Trophoblast cell (in vitro differentiated cells and primary cell): ENCODE results near the gene C15orf39.

Source experiments
- DNase-seq, 2 donors: peaks; one replicate each; pipeline ENCODE4 v3.0.0-alpha.2; 2016
- H2AFZ ChIP-seq: 2 replicates; pipeline ENCODE4 v1.6.1; 2013; ENCODE audit warnings: low read length, moderate library complexity, mild to moderate bottlenecking; ENCODE audit not compliant: insufficient read depth, poor library complexity
- H2AK5ac ChIP-seq: 2 replicates; pipeline ENCODE4 v1.6.1; 2013; ENCODE audit warnings: mild to moderate bottlenecking, low read length
- H2BK120ac ChIP-seq: 2 replicates; pipeline ENCODE4 v1.6.1; 2013; ENCODE audit warnings: low read length, mild to moderate bottlenecking, moderate library complexity; ENCODE audit not compliant: insufficient read depth, poor library complexity
- H2BK12ac ChIP-seq: 2 replicates; pipeline ENCODE4 v1.6.1; 2013; ENCODE audit warnings: mild to moderate bottlenecking, low read length, moderate library complexity
- H2BK5ac ChIP-seq: 2 replicates; pipeline ENCODE4 v1.6.1; 2013; ENCODE audit warnings: low read length, low read depth, moderate library complexity, mild to moderate bottlenecking; ENCODE audit not compliant: poor library complexity
- H3K14ac ChIP-seq: 2 replicates; pipeline ENCODE4 v1.6.1; 2013; ENCODE audit warnings: mild to moderate bottlenecking, low read length
- H3K18ac ChIP-seq: 2 replicates; pipeline ENCODE4 v1.6.1; 2013; ENCODE audit warnings: mild to moderate bottlenecking, low read length
- H3K23ac ChIP-seq: 2 replicates; pipeline ENCODE4 v1.6.1; 2013; ENCODE audit warnings: low read length
- H3K27ac ChIP-seq: 2 replicates; pipeline ENCODE4 v1.5.1; 2013; ENCODE audit warnings: low read depth, mild to moderate bottlenecking, inconsistent platforms, low read length, moderate library complexity
- H3K27me3 ChIP-seq: 2 replicates; pipeline ENCODE4 v1.6.1; 2013; ENCODE audit warnings: inconsistent platforms, mild to moderate bottlenecking, low read length, moderate library complexity; ENCODE audit not compliant: insufficient read depth
- H3K36me3 ChIP-seq, 2 experiments: 1 replicate in 1 of 2; 2 replicates in 1 of 2; pipeline ENCODE4 v1.6.1; 2013; ENCODE audit warnings: low read length in 2 of 2, mild to moderate bottlenecking in 2 of 2, moderate library complexity in 1 of 2; ENCODE audit not compliant: insufficient read depth in 2 of 2, control insufficient read depth in 1 of 2
- H3K4ac ChIP-seq: 2 replicates; pipeline ENCODE4 v1.6.1; 2013; ENCODE audit warnings: low read depth, mild to moderate bottlenecking, low read length, moderate library complexity
- H3K4me1 ChIP-seq, 2 experiments: 1 replicate in 1 of 2; 2 replicates in 1 of 2; pipeline ENCODE4 v1.6.1; 2013; ENCODE audit warnings: low read length in 2 of 2, mild to moderate bottlenecking in 2 of 2, moderate library complexity in 1 of 2; ENCODE audit not compliant: insufficient read depth in 2 of 2, control insufficient read depth in 1 of 2
- H3K4me2 ChIP-seq: 2 replicates; pipeline ENCODE4 v1.6.1; 2013; ENCODE audit warnings: inconsistent platforms, mild to moderate bottlenecking, low read length, moderate library complexity
- H3K4me3 ChIP-seq: 2 replicates; pipeline ENCODE4 v1.5.1; 2013; ENCODE audit warnings: mild to moderate bottlenecking, low read depth, low read length, inconsistent platforms
- H3K79me1 ChIP-seq: one replicate; pipeline ENCODE4 v1.6.1; 2013; ENCODE audit warnings: low read length
- H3K79me2 ChIP-seq: 2 replicates; pipeline ENCODE4 v1.6.1; 2013; ENCODE audit warnings: low read length, mild to moderate bottlenecking; ENCODE audit not compliant: control insufficient read depth, insufficient read depth, poor library complexity
- H3K9ac ChIP-seq: 2 replicates; pipeline ENCODE4 v1.6.1; 2013; ENCODE audit warnings: mild to moderate bottlenecking, low read length
- H3K9me3 ChIP-seq: 2 replicates; pipeline ENCODE4 v1.6.1; 2013; ENCODE audit warnings: low read depth, mild to moderate bottlenecking, control low read depth, inconsistent platforms, low read length; ENCODE audit not compliant: insufficient read depth
- H4K12ac ChIP-seq: 2 replicates; pipeline ENCODE4 v1.6.1; 2013; ENCODE audit warnings: low read depth, mild to moderate bottlenecking, low read length, moderate library complexity
- H4K8ac ChIP-seq: 2 replicates; pipeline ENCODE4 v1.6.1; 2013; ENCODE audit warnings: low read depth, mild to moderate bottlenecking, low read length, moderate library complexity
- H4K91ac ChIP-seq: one replicate; pipeline ENCODE4 v1.6.1; 2013; ENCODE audit warnings: low read depth, mild to moderate bottlenecking, low read length, moderate library complexity
- WGBS: extraction: QIAGEN DNeasy Blood & Tissue Kit; methylation state at CpG from one replicate; pipeline ENCODE4 v1.1.7; 2013; ENCODE audit warnings: missing lambda C conversion rate; ENCODE audit not compliant: insufficient read length, insufficient coverage; ENCODE audit errors: extremely low coverage; 5-methylcytosine and 5-hydroxymethylcytosine counted together

C15orf39 gene

DNA sequence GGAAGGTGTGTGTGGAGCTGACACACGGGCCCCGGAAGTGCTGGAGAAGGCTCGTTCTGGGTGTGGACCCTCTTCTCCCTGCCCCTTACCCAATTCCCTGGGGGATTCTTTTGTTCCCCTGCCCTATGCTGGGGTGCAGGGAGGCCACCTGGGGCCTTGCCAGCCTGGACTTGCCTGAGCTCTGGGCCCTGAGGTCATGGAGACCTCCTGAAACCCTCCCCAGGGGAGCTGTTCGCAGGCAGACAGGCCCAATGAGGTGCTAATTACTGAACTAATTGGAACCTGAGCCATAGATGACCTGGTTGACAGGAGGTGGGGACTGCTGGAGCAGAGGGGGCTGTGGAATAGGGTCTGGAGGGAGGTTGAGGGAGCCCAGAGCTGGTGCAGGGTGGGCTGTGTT is 9.4 kb upstream of the C15orf39 start:
- H2BK5ac ChIP-seq = no peak overlapping the region
- H3K79me2 ChIP-seq = no peaks in the 10 kb centered on the region
- no peak overlapping the region for H4K8ac ChIP-seq
- H3K9me3 ChIP-seq = peaks cover 16% of the 10 kb centered on the region
- H2AFZ ChIP-seq = no peak overlapping the region
- no CpG with 5 or more reads among the region's 4 CpGs for whole genome bisulfite sequencing
- H3K4ac ChIP-seq = no peak overlapping the region
- no peak overlapping the region for H4K91ac ChIP-seq
- H3K27me3 ChIP-seq = no peaks in the 10 kb centered on the region
- H3K4me1 ChIP-seq = no peaks in the 10 kb centered on the region
- H3K36me3 ChIP-seq = no peaks in the 10 kb centered on the region
- no peak overlapping the region for H2BK12ac ChIP-seq
- H3K27ac ChIP-seq = no peak overlapping the region
- no peak overlapping the region for H2AK5ac ChIP-seq
- no peak overlapping the region for H3K23ac ChIP-seq
- H2BK120ac ChIP-seq = no peak overlapping the region
- no peaks in the 10 kb centered on the region for H3K79me1 ChIP-seq
- no peak overlapping the region for H3K18ac ChIP-seq
- no peak overlapping the region for H3K14ac ChIP-seq
- no peak overlapping the region for H3K9ac ChIP-seq
- no peak overlapping the region for H3K4me2 ChIP-seq
- H3K4me3 ChIP-seq = no peak overlapping the region
- H4K12ac ChIP-seq = no peak overlapping the region
- no peak for DNase-seq

DNA sequence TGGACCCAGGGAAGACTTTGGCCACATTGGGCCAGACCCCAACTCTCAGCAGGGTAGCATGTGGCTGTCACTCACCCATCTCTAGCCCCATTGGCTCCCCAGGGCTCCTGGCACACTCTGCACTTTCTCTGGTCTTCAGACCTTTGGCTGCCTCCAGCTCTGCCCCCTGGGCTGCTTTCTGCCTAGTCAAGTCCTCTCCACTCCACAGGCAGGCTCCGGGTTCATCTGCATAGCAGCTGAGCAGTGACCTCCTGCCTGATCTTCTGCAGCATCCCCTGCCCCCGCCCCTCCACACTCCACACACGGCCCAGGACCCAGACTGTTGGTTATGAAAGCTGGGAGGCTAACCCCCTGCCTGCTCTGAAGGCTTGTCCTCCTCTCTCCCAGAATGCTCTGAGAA is 8.4 kb upstream of the C15orf39 start:
- WGBS = no CpG with 5 or more reads among the region's 3 CpGs
- no peak overlapping the region for H3K9ac ChIP-seq
- H4K12ac ChIP-seq = no peak overlapping the region
- H3K23ac ChIP-seq = no peak overlapping the region
- no peak overlapping the region for H4K8ac ChIP-seq
- no peak overlapping the region for H3K27ac ChIP-seq
- peaks cover 15% of the 10 kb centered on the region for H3K9me3 ChIP-seq
- no peak overlapping the region for H2BK5ac ChIP-seq
- H3K4me1 ChIP-seq = no peaks in the 10 kb centered on the region
- H3K79me1 ChIP-seq = no peaks in the 10 kb centered on the region
- H2BK12ac ChIP-seq = no peak overlapping the region
- no peaks in the 10 kb centered on the region for H3K27me3 ChIP-seq
- H4K91ac ChIP-seq = no peak overlapping the region
- no peak overlapping the region for H2AFZ ChIP-seq
- H3K4ac ChIP-seq = no peak overlapping the region
- no peak overlapping the region for H3K18ac ChIP-seq
- no peak overlapping the region for H3K14ac ChIP-seq
- no peak overlapping the region for H2AK5ac ChIP-seq
- no peak overlapping the region for H3K4me3 ChIP-seq
- no peaks in the 10 kb centered on the region for H3K79me2 ChIP-seq
- H3K4me2 ChIP-seq = no peak overlapping the region
- no peak overlapping the region for H2BK120ac ChIP-seq
- no peaks in the 10 kb centered on the region for H3K36me3 ChIP-seq
- no peak for DNase-seq

- H3K27ac ChIP-seq = no peak overlapping the region
- no peaks in the 10 kb centered on the region for H3K36me3 ChIP-seq
- no peak overlapping the region for H3K18ac ChIP-seq
- peaks cover 15% of the 10 kb centered on the region for H3K9me3 ChIP-seq
- no peak overlapping the region for H2BK12ac ChIP-seq
- no peak overlapping the region for H4K8ac ChIP-seq
- H3K79me2 ChIP-seq = no peaks in the 10 kb centered on the region
- no peak overlapping the region for H2AK5ac ChIP-seq
- H2BK120ac ChIP-seq = no peak overlapping the region
- H3K4me2 ChIP-seq = no peak overlapping the region
- H3K4me3 ChIP-seq = no peak overlapping the region
- H3K4ac ChIP-seq = no peak overlapping the region
- no peak overlapping the region for H4K12ac ChIP-seq
- no peaks in the 10 kb centered on the region for H3K79me1 ChIP-seq
- DNase-seq = no peak
- H3K27me3 ChIP-seq = no peaks in the 10 kb centered on the region
- H3K23ac ChIP-seq = no peak overlapping the region
- H2BK5ac ChIP-seq = no peak overlapping the region
- H3K4me1 ChIP-seq = no peaks in the 10 kb centered on the region
- WGBS = no CpG with 5 or more reads among the region's 3 CpGs
- no peak overlapping the region for H2AFZ ChIP-seq
- H3K9ac ChIP-seq = no peak overlapping the region
- no peak overlapping the region for H4K91ac ChIP-seq
- H3K14ac ChIP-seq = no peak overlapping the region
These were observed 7.7 kb upstream of the C15orf39 start for GRCh38 chr15:75193976-75194375.

GRCh38 chr15:75194397-75194796 is 7.3 kb upstream of the C15orf39 start:
- Histone ChIP-seq H2AK5ac (no peak overlapping the region), H3K27me3 (no peaks in the 10 kb centered on the region), H3K27ac (no peak overlapping the region), H3K18ac (no peak overlapping the region), H2BK12ac (no peak overlapping the region), H3K36me3 (no peaks in the 10 kb centered on the region), H2AFZ (no peak overlapping the region), H3K14ac (no peak overlapping the region), H3K4me3 (no peak overlapping the region), H3K79me2 (no peaks in the 10 kb centered on the region), H2BK120ac (no peak overlapping the region), H3K4ac (no peak overlapping the region), H3K9ac (no peak overlapping the region), H3K4me2 (no peak overlapping the region), H4K8ac (no peak overlapping the region), H3K4me1 (no peaks in the 10 kb centered on the region), H3K23ac (no peak overlapping the region), H4K91ac (no peak overlapping the region), H3K9me3 (peaks cover 15% of the 10 kb centered on the region), H3K79me1 (no peaks in the 10 kb centered on the region), H2BK5ac (no peak overlapping the region), H4K12ac (no peak overlapping the region)
- no CpG with 5 or more reads among the region's 3 CpGs for WGBS
- DNase-seq = no peak
